ENCODE results near the gene MRM2. TPM values are rescaled to one million over a fixed set of nuclear protein-coding genes. Genes with fewer than 3 reads are reported as not detected.

MRM2 gene
- total RNA-seq, 1 donor = 20.7 TPM

- TF ChIP-seq CTCF (IDR thresholded peaks at IDR 0.05; ENCODE audit: insufficient read depth, low read length) = no peak
- no peak overlapping the region for H3K4me3 ChIP-seq (ENCODE audit: low read depth, low read length)
- DNase-seq (ENCODE audit: low read depth) = no peak
Measured at GRCh38 chr7:2283074-2283473, 41.1 kb upstream of the MRM2 start.

GRCh38 chr7:2282185-2282751 is 40.3 kb upstream of the MRM2 start:
- no peak for TF ChIP-seq CTCF (IDR thresholded peaks at IDR 0.05; ENCODE audit: insufficient read depth, low read length)
- DNase-seq (ENCODE audit: low read depth) = peak; percentile 12
- H3K4me3 ChIP-seq (ENCODE audit: low read depth, low read length) = no peak overlapping the region

- peak; percentile 75 for DNase-seq (ENCODE audit: low read depth)
- TF ChIP-seq CTCF (IDR thresholded peaks at IDR 0.05; ENCODE audit: insufficient read depth, low read length) = no peak
- H3K4me3 ChIP-seq (ENCODE audit: low read depth, low read length) = no peak overlapping the region
Measured at GRCh38 chr7:2281541-2281940, 39.5 kb upstream of the MRM2 start.

GRCh38 chr7:2280424-2280823 is 38.4 kb upstream of the MRM2 start:
- no peak overlapping the region for H3K4me3 ChIP-seq (ENCODE audit: low read depth, low read length)
- no peak for TF ChIP-seq CTCF (IDR thresholded peaks at IDR 0.05; ENCODE audit: insufficient read depth, low read length)
- DNase-seq (ENCODE audit: low read depth) = no peak

GRCh38 chr7:2279896-2280295 is 37.9 kb upstream of the MRM2 start:
- no peak overlapping the region for H3K4me3 ChIP-seq (ENCODE audit: low read depth, low read length)
- peak; percentile 19 for DNase-seq (ENCODE audit: low read depth)
- no peak for TF ChIP-seq CTCF (IDR thresholded peaks at IDR 0.05; ENCODE audit: insufficient read depth, low read length)

GRCh38 chr7:2278026-2278425 is 36.0 kb upstream of the MRM2 start:
- TF ChIP-seq CTCF (IDR thresholded peaks at IDR 0.05; ENCODE audit: insufficient read depth, low read length) = no peak
- no peak for DNase-seq (ENCODE audit: low read depth)
- no peak overlapping the region for H3K4me3 ChIP-seq (ENCODE audit: low read depth, low read length)

- H3K4me3 ChIP-seq (ENCODE audit: low read depth, low read length) = no peak overlapping the region
- DNase-seq (ENCODE audit: low read depth) = no peak
- no peak for TF ChIP-seq CTCF (IDR thresholded peaks at IDR 0.05; ENCODE audit: insufficient read depth, low read length)
Measured at GRCh38 chr7:2276107-2276506, 34.1 kb upstream of the MRM2 start.

All from fibroblast of the aortic adventitia (primary cell).